GM21360 (cell line): ENCODE results near the gene UBE2E2.

Source experiments
- ATAC-seq: cut with Tn5 transposase; IDR thresholded peaks from one replicate; pipeline ENCODE4 v1.9.1; 2021; ENCODE audit warnings: mild to moderate bottlenecking, moderate library complexity; ENCODE audit not compliant: unreplicated experiment

The UBE2E2 gene

GRCh38 chr3:23431764-23432163 lies 228.6 kb downstream of the UBE2E2 start:
- ATAC-seq = no peak

- no peak for ATAC-seq
These were observed 232.2 kb downstream of the UBE2E2 start for GRCh38 chr3:23435318-23435717.

- ATAC-seq = no peak
These were observed 232.8 kb downstream of the UBE2E2 start for GRCh38 chr3:23435904-23436303.

GRCh38 chr3:23437484-23438145 lies 234.5 kb downstream of the UBE2E2 start:
- no peak for ATAC-seq

GRCh38 chr3:23438657-23439056 lies 235.5 kb downstream of the UBE2E2 start:
- no peak for ATAC-seq

- ATAC-seq = no peak
These were observed 236.0 kb downstream of the UBE2E2 start for GRCh38 chr3:23439080-23439479.

- ATAC-seq = no peak
These were observed 237.5 kb downstream of the UBE2E2 start for GRCh38 chr3:23440416-23441294.

- ATAC-seq = peak; percentile 67
These were observed 239.7 kb downstream of the UBE2E2 start for GRCh38 chr3:23442598-23443383.

- ATAC-seq = no peak
These were observed 241.3 kb downstream of the UBE2E2 start for GRCh38 chr3:23444386-23444785.

- ATAC-seq = no peak
These were observed 243.2 kb downstream of the UBE2E2 start for GRCh38 chr3:23446301-23446700.

- ATAC-seq = no peak
These were observed 245.9 kb downstream of the UBE2E2 start for GRCh38 chr3:23448998-23449537.

GRCh38 chr3:23450051-23450450 lies 246.9 kb downstream of the UBE2E2 start:
- no peak for ATAC-seq

- no peak for ATAC-seq
These were observed 247.7 kb downstream of the UBE2E2 start for GRCh38 chr3:23450806-23451205.

- no peak for ATAC-seq
These were observed 249.3 kb downstream of the UBE2E2 start for GRCh38 chr3:23452408-23452807.

GRCh38 chr3:23455084-23455483 lies 252.0 kb downstream of the UBE2E2 start:
- no peak for ATAC-seq

- no peak for ATAC-seq
These were observed 252.6 kb downstream of the UBE2E2 start for GRCh38 chr3:23455775-23456174.

- no peak for ATAC-seq
These were observed 254.6 kb downstream of the UBE2E2 start for GRCh38 chr3:23457697-23458096.

- ATAC-seq = no peak
These were observed 256.3 kb downstream of the UBE2E2 start for GRCh38 chr3:23459465-23459864.

- ATAC-seq = no peak
These were observed 256.9 kb downstream of the UBE2E2 start for GRCh38 chr3:23459889-23460546.

GRCh38 chr3:23461069-23461468 lies 257.9 kb downstream of the UBE2E2 start:
- ATAC-seq = no peak

- ATAC-seq = no peak
These were observed 260.7 kb downstream of the UBE2E2 start for GRCh38 chr3:23463791-23464190.
